Transverse colon (tissue), 4 donors: ENCODE results near the gene SHC2. TPM values are rescaled to one million over a fixed set of nuclear protein-coding genes. Genes with fewer than 3 reads are reported as not detected.

Source experiments
- DNase-seq: peaks from one replicate; pipeline ENCODE4 v3.0.0-alpha.2; 2019
- H3K27ac ChIP-seq, 4 donors: fragments of 200-600 bp; sonication (generic); 2 replicates each; pipeline ENCODE4 v1.5.1; 2016 to 2018; ENCODE audit warnings: inconsistent platforms in 4 of 4
- H3K27me3 ChIP-seq: fragments of 200-600 bp; sonication (generic); 2 replicates; pipeline ENCODE4 v1.5.1; 2017; ENCODE audit warnings: inconsistent platforms
- H3K36me3 ChIP-seq, 4 donors: fragments of 200-600 bp; sonication (generic); 2 replicates each; pipeline ENCODE4 v1.5.1; 2017 to 2019; ENCODE audit warnings: inconsistent platforms in 4 of 4
- H3K4me1 ChIP-seq, 4 donors: fragments of 200-600 bp; sonication (generic); 2 replicates each; pipeline ENCODE4 v1.5.1; 2017 to 2020; ENCODE audit warnings: inconsistent platforms in 4 of 4
- H3K4me3 ChIP-seq, 4 donors: fragments of 200-600 bp; sonication (generic); 1 replicate in 1 of 4; 2 replicates in 3 of 4; pipeline versions ENCODE4 v1.5.1 to v1.6.1; 2017 to 2019; ENCODE audit warnings: inconsistent platforms in 4 of 4
- H3K9me3 ChIP-seq, 2 donors: fragments of 200-600 bp; sonication (generic); 2 replicates each; pipeline ENCODE4 v1.5.1; 2017 to 2019; ENCODE audit warnings: inconsistent platforms in 2 of 2
- EP300 ChIP-seq: sonication (generic); formaldehyde crosslinking; IDR thresholded peaks from one replicate; pipeline ENCODE4 v1.6.1; 2017; ENCODE audit warnings: antibody characterized with exemption, low read depth
- POLR2A ChIP-seq: fragments of 450-650 bp; IDR thresholded peaks from one replicate; pipeline ENCODE4 v1.6.1; 2016; ENCODE audit warnings: antibody characterized with exemption, mild to moderate bottlenecking, moderate library complexity
- POLR2AphosphoS5 ChIP-seq, 3 donors: sonication (generic); formaldehyde crosslinking; IDR thresholded peaks; one replicate each; pipeline ENCODE4 v1.6.1; 2016; ENCODE audit warnings: antibody characterized with exemption in 3 of 3
- WGBS, 2 donors: methylation state at CpG; one replicate each; pipeline ENCODE4 v1.1.5; 2018; ENCODE audit warnings: low coverage in 1 of 2; 5-methylcytosine and 5-hydroxymethylcytosine counted together
- in situ Hi-C, 4 donors: fragments of 200-750 bp; cut with MboI; loops; one replicate each; pipeline versions ENCODE4 v1.15.0 to v1.15.1; 2017; ENCODE audit warnings: low sequenced_read_pairs in 3 of 4, low pct_ligation_motif_present in 1 of 4, low pct_unique_long_range_greater_than_20kb in 1 of 4
- intact Hi-C: fragments of 100-400 bp; cut with DNase I; formaldehyde crosslinking; loops from one replicate; pipeline ENCODE4 v1.15.1; 2023; ENCODE audit warnings: low total_unique reads
- total RNA-seq, 4 donors: library from RNA; depleted of rRNA; stranded (reverse); fragments of >200 nt; gene quantifications; one replicate each; pipeline ENCODE4 v1.1.0, GENCODE V29; 2016
- TF ChIP-seq, protein P1 (sequence below), 5 experiments: fragments of 200-600 bp in 3 of 5; fragments of 450-650 bp in 2 of 5; sonication (generic) in 3 of 5; IDR thresholded peaks; 1 replicate in 2 of 5; 2 replicates in 3 of 5; pipeline ENCODE4 v1.5.1; 2016 to 2017; ENCODE audit warnings: antibody characterized with exemption in 5 of 5, inconsistent platforms in 3 of 5, mild to moderate bottlenecking in 2 of 5, moderate library complexity in 1 of 5

Gene SHC2
- total RNA-seq, 4 donors from 2014 or later, result 6.3 to 30.3 (median 11.1) TPM

DNA sequence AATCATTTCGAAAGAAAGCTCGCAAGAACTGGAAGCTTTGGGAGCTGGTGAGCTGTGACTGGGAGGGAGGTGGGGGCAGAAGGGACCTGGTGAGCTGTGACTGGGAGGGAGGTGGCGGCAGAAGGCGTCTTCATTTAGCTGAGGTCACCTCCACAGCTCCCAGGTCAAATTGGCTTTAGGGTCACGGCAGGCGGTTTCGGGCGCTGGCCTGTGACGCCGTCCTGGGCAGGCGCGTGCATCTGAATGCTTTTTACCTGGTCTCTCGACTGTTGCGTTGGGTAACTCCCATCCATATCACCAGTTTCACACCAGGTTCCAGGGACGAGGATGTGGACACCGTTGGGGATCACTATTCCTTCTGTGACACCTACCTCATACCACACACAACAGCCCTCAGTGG lies 81.0 kb downstream of the SHC2 start:
- H3K27me3 ChIP-seq, result peaks cover 32% of the 10 kb centered on the region
- intact Hi-C loops, result loop anchor here (10.0 kb wide), 1 partner anchor 105 kb away; no protein-coding TSS in a partner anchor
- H3K4me1 ChIP-seq, result no peaks in the 10 kb centered on the region
- no peak overlapping the region for H3K27ac ChIP-seq
- 86 to 94% methylated on average over 4 to 16 of the region's 16 CpGs for WGBS, 2 donors
- H3K9me3 ChIP-seq, result no peaks in the 10 kb centered on the region
- H3K4me3 ChIP-seq, result no peak overlapping the region
- H3K36me3 ChIP-seq, result no peaks in the 10 kb centered on the region
- TF ChIP-seq, protein P1, sequence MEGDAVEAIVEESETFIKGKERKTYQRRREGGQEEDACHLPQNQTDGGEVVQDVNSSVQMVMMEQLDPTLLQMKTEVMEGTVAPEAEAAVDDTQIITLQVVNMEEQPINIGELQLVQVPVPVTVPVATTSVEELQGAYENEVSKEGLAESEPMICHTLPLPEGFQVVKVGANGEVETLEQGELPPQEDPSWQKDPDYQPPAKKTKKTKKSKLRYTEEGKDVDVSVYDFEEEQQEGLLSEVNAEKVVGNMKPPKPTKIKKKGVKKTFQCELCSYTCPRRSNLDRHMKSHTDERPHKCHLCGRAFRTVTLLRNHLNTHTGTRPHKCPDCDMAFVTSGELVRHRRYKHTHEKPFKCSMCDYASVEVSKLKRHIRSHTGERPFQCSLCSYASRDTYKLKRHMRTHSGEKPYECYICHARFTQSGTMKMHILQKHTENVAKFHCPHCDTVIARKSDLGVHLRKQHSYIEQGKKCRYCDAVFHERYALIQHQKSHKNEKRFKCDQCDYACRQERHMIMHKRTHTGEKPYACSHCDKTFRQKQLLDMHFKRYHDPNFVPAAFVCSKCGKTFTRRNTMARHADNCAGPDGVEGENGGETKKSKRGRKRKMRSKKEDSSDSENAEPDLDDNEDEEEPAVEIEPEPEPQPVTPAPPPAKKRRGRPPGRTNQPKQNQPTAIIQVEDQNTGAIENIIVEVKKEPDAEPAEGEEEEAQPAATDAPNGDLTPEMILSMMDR (IDR thresholded peaks at IDR 0.05), result no peak
- TF ChIP-seq EP300 (no peak), POLR2AphosphoS5 (IDR thresholded peaks at IDR 0.05) (no peak), POLR2A (no peak)
- in situ Hi-C loops, result no loop called here
- DNase-seq, result no peak

DNA sequence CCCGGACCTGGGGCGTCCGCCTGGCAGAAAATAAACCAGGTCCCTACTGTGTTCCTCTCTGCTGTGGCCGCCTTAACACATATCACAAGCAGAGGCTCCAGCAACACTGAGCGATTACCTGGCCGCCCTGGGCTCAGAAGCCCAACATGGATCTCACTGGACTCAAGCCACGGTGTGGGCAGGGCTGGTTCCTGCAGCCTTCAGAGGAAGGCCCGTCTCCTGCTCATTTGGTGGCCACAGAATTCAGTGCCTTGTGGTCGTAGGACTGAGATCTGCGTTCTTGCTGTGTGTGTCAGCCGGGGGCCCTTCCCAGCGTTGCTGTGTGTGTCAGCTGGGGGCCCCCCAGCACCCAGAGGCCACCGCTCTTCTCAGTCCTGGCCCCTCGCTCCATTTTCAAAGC lies 82.1 kb downstream of the SHC2 start:
- WGBS, 2 donors, result 76% methylated on average over 14 of the region's 14 CpGs; no CpG with 5 or more reads in 1 of the 2 donors
- in situ Hi-C loops (no loop called here), intact Hi-C loops (loop anchor here (10.0 kb wide), 1 partner anchor 106 kb away; no protein-coding TSS in a partner anchor)
- Histone ChIP-seq H3K27ac (no peak overlapping the region), H3K4me1 (no peaks in the 10 kb centered on the region), H3K9me3 (no peaks in the 10 kb centered on the region), H3K27me3 (peaks cover 32% of the 10 kb centered on the region), H3K36me3 (no peaks in the 10 kb centered on the region), H3K4me3 (no peak overlapping the region)
- no peak for DNase-seq
- TF ChIP-seq POLR2A (no peak), POLR2AphosphoS5 (IDR thresholded peaks at IDR 0.05) (no peak), EP300 (no peak)
- TF ChIP-seq, protein P1 (IDR thresholded peaks at IDR 0.05), result no peak

DNA sequence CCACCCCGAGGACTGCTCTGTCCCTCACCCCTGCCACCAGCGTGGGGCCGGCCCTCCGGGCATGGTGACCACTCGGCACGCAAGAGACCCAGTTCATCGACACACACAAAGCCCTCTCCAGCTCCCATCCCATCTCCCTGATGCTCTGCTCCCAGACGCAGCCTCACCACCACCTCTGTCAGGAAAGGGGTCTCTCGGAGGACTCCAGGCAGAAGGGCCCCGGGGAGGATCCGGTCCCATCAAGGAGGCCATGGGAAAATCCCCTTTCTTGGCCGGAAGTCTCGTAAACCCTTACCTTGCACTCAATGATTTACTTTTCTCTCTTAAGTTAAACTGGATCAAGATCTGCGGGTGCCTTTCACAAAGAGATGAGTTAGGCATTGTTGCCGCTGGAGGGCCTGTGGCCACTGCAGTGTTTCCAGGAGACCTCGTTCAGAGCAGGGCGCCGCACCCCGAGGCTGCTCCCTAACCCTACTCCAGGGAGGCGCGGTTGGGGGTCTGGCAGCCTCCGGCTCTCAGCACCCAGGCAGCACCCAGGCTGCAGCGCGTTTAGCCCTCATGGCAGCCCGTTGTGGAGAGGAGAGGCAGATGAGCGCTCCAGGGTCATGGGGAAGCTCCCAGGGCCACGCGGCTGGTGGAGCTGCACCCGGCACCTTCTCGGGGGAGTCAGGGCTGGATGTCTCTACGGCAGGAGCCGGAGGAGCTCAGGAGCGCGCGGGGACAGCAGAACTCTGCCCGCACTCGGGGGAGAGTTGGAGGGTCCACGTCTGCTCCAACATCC lies 82.8 kb downstream of the SHC2 start:
- TF ChIP-seq POLR2AphosphoS5 (IDR thresholded peaks at IDR 0.05) (no peak), POLR2A (no peak), EP300 (no peak)
- TF ChIP-seq, protein P1 (IDR thresholded peaks at IDR 0.05), result no peak
- no peaks in the 10 kb centered on the region for H3K36me3 ChIP-seq
- in situ Hi-C loops (no loop called here), intact Hi-C loops (loop anchor here (10.0 kb wide), 1 partner anchor 107 kb away; no protein-coding TSS in a partner anchor)
- WGBS, 2 donors, result 62% methylated on average over 38 of the region's 38 CpGs; no CpG with 5 or more reads in 1 of the 2 donors
- no peak for DNase-seq
- no peak overlapping the region for H3K4me3 ChIP-seq
- peaks cover 31% of the 10 kb centered on the region for H3K27me3 ChIP-seq
- H3K4me1 ChIP-seq, result no peaks in the 10 kb centered on the region
- no peaks in the 10 kb centered on the region for H3K9me3 ChIP-seq
- no peak overlapping the region for H3K27ac ChIP-seq

DNA sequence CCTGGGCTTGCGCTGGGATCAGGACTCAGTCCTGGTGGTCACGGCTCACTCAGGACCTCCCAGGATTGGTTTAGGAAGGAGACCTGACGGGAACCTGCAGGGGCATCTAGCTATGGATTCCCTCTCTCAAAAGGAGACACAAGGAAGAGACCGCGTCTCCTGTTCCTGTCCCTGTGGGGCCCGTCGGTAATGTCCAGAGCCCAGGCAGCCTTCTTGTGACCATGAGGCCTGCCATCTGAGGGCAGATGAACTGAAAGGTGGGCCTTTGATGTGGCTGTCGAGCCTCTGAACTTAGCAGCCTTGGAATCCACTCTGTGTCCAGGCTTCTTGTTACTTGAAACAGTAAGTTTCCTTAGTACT lies 84.7 kb downstream of the SHC2 start:
- DNase-seq, result no peak
- in situ Hi-C loops (no loop called here), intact Hi-C loops (loop anchor here (10.0 kb wide), 1 partner anchor 109 kb away; no protein-coding TSS in a partner anchor)
- no peak for TF ChIP-seq POLR2AphosphoS5 (IDR thresholded peaks at IDR 0.05)
- TF ChIP-seq EP300, result no peak
- TF ChIP-seq POLR2A, result no peak
- H3K36me3 ChIP-seq, result no peaks in the 10 kb centered on the region
- WGBS, 2 donors, result 81% methylated on average over 8 of the region's 8 CpGs; no CpG with 5 or more reads in 1 of the 2 donors
- no peaks in the 10 kb centered on the region for H3K4me1 ChIP-seq
- H3K27ac ChIP-seq, result no peak overlapping the region
- H3K27me3 ChIP-seq, result peaks cover 32% of the 10 kb centered on the region
- no peaks in the 10 kb centered on the region for H3K9me3 ChIP-seq
- no peak overlapping the region for H3K4me3 ChIP-seq
